ENCODE measurements around the gene DTX3L. TPM values are rescaled to one million over a fixed set of nuclear protein-coding genes. Genes with fewer than 3 reads are reported as not detected.
A peak's percentile ranks its signal among the peaks of the same experiment; 100 is the strongest.

Gene DTX3L
- total RNA-seq, 1 experiment from 2014 or later: 11.1 TPM

GRCh38 chr3:122606330-122606729 is 42.2 kb downstream of the DTX3L start:
- intact Hi-C loops (cut with micrococcal nuclease): no loop called here
- TF ChIP-seq EZH2phosphoT487 (IDR thresholded peaks at IDR 0.05; ENCODE audit: borderline replicate concordance, low read length) (no peak), EZH2 (IDR thresholded peaks at IDR 0.05; ENCODE audit: low read length, unreplicated experiment) (no peak), CTCF (conservative IDR thresholded peaks at IDR 0.05; ENCODE audit: low read depth, low read length) (no peak)
- CTCF ChIA-PET: no interaction called here
- H3K4me2 ChIP-seq (ENCODE audit: low read length): no peak overlapping the region
- no peak overlapping the region for H3K9ac ChIP-seq (ENCODE audit: low read length)
- H3K4me1 ChIP-seq (ENCODE audit: insufficient read depth, low read length): peaks cover 15% of the 10 kb centered on the region
- H4K20me1 ChIP-seq (ENCODE audit: low read length): no peaks in the 10 kb centered on the region
- no peak overlapping the region for H3K4me3 ChIP-seq (ENCODE audit: low read length)
- POLR2A ChIA-PET (ENCODE audit: unreplicated experiment): interaction anchor here (0.5 kb wide), 1 partner anchor 42 kb away, joined by 3 read pairs; no protein-coding TSS in a partner anchor
- no peaks in the 10 kb centered on the region for H3K9me2 ChIP-seq (replicated peaks; ENCODE audit: low read length)
- H3K27ac ChIP-seq (ENCODE audit: low read length): no peak overlapping the region
- no peaks in the 10 kb centered on the region for H3F3A ChIP-seq (ENCODE audit: low read length, unreplicated experiment)
- H3K36me3 ChIP-seq (ENCODE audit: low read depth, low read length): no peaks in the 10 kb centered on the region
- DNase-seq (no peak), ATAC-seq (no peak)
- H3K79me2 ChIP-seq (ENCODE audit: low read length): no peaks in the 10 kb centered on the region
- no peaks in the 10 kb centered on the region for H3K9me3 ChIP-seq (ENCODE audit: low read length)
- no TSS peak for BruUV-seq (replicated peaks)
- H2AFZ ChIP-seq (ENCODE audit: low read length): no peak overlapping the region
- H3K27me3 ChIP-seq (ENCODE audit: low read length): no peaks in the 10 kb centered on the region

GRCh38 chr3:122608916-122609315 is 44.8 kb downstream of the DTX3L start:
- ChIA-PET POLR2A (ENCODE audit: unreplicated experiment) (no interaction called here), CTCF (no interaction called here)
- no peak overlapping the region for H3K4me3 ChIP-seq (ENCODE audit: low read length)
- H3F3A ChIP-seq (ENCODE audit: low read length, unreplicated experiment): no peaks in the 10 kb centered on the region
- BruUV-seq (replicated peaks): no TSS peak
- H3K36me3 ChIP-seq (ENCODE audit: low read depth, low read length): no peaks in the 10 kb centered on the region
- no peaks in the 10 kb centered on the region for H3K9me3 ChIP-seq (ENCODE audit: low read length)
- H3K4me1 ChIP-seq (ENCODE audit: insufficient read depth, low read length): peaks cover 12% of the 10 kb centered on the region
- no peaks in the 10 kb centered on the region for H4K20me1 ChIP-seq (ENCODE audit: low read length)
- no peak overlapping the region for H2AFZ ChIP-seq (ENCODE audit: low read length)
- no peaks in the 10 kb centered on the region for H3K9me2 ChIP-seq (replicated peaks; ENCODE audit: low read length)
- H3K27ac ChIP-seq (ENCODE audit: low read length): no peak overlapping the region
- no peak overlapping the region for H3K9ac ChIP-seq (ENCODE audit: low read length)
- TF ChIP-seq CTCF (conservative IDR thresholded peaks at IDR 0.05; ENCODE audit: low read depth, low read length) (no peak), EZH2phosphoT487 (IDR thresholded peaks at IDR 0.05; ENCODE audit: borderline replicate concordance, low read length) (no peak)
- DNase-seq: no peak
- ATAC-seq: no peak
- intact Hi-C loops (cut with micrococcal nuclease): no loop called here
- no peaks in the 10 kb centered on the region for H3K79me2 ChIP-seq (ENCODE audit: low read length)
- no peak overlapping the region for H3K4me2 ChIP-seq (ENCODE audit: low read length)
- no peaks in the 10 kb centered on the region for H3K27me3 ChIP-seq (ENCODE audit: low read length)

- BruUV-seq (replicated peaks): TSS peak; percentile 55
- CTCF ChIA-PET: no interaction called here
- no peak for TF ChIP-seq EZH2phosphoT487 (IDR thresholded peaks at IDR 0.05; ENCODE audit: borderline replicate concordance, low read length)
Observed at GRCh38 chr3:122609798-122610559, 45.8 kb downstream of the DTX3L start.

More at GRCh38 chr3:122609798-122610559, 45.8 kb downstream of the DTX3L start:
- POLR2A ChIA-PET (ENCODE audit: unreplicated experiment): interaction anchor here (0.6 kb wide), 2 partner anchors 11 to 46 kb away, joined by 4 read pairs; partner anchors contain the start of genes DTX3L and PARP9
- no peaks in the 10 kb centered on the region for H3K79me2 ChIP-seq (ENCODE audit: low read length)
- ATAC-seq (peak; percentile 97), DNase-seq (peak; percentile 88)
- peak overlapping the region; percentile 3; the same call in 1 of the 2 replicates for H3K9ac ChIP-seq (ENCODE audit: low read length)
- H3F3A ChIP-seq (ENCODE audit: low read length, unreplicated experiment): no peaks in the 10 kb centered on the region
- H3K9me2 ChIP-seq (replicated peaks; ENCODE audit: low read length): no peaks in the 10 kb centered on the region
- H3K36me3 ChIP-seq (ENCODE audit: low read depth, low read length): no peaks in the 10 kb centered on the region
- H2AFZ ChIP-seq (ENCODE audit: low read length): peak overlapping the region; percentile 74
- H3K27me3 ChIP-seq (ENCODE audit: low read length): no peaks in the 10 kb centered on the region
- H3K4me3 ChIP-seq (ENCODE audit: low read length): peak overlapping the region; percentile 43; the same call in 1 of the 2 replicates
- H4K20me1 ChIP-seq (ENCODE audit: low read length): no peaks in the 10 kb centered on the region
- peak overlapping the region; percentile 39 for H3K27ac ChIP-seq (ENCODE audit: low read length)
- H3K4me1 ChIP-seq (ENCODE audit: insufficient read depth, low read length): peaks cover 12% of the 10 kb centered on the region
- no peaks in the 10 kb centered on the region for H3K9me3 ChIP-seq (ENCODE audit: low read length)
- peak overlapping the region; percentile 78 for H3K4me2 ChIP-seq (ENCODE audit: low read length)
- intact Hi-C loops (cut with micrococcal nuclease): no loop called here

Measured in PC-3 (cell line).